Omental fat pad (tissue), 4 donors: ENCODE results near the gene PRPSAP1. TPM values are rescaled to one million over a fixed set of nuclear protein-coding genes. Genes with fewer than 3 reads are reported as not detected.

Experiments used
- ATAC-seq: fragments of 150-250 bp; one replicate; pipeline ENCODE4 v1.9.1; 2016; ENCODE audit warnings: mild to moderate bottlenecking, moderate library complexity; ENCODE audit not compliant: low FRiP score
- DNase-seq: peaks from one replicate; pipeline ENCODE4 v3.0.0-alpha.2; 2019; ENCODE audit warnings: low spot score
- total RNA-seq, 4 donors: library from RNA; depleted of rRNA; stranded (reverse); fragments of >200 nt; gene quantifications; one replicate each; pipeline ENCODE4 v1.1.0, GENCODE V29; 2016
- TF ChIP-seq, protein P1 (sequence below), 3 donors: fragments of 450-650 bp; IDR thresholded peaks; one replicate each; pipeline ENCODE4 v1.5.1; 2016 to 2017; ENCODE audit warnings: antibody characterized with exemption in 3 of 3, mild to moderate bottlenecking in 3 of 3, moderate library complexity in 2 of 3

PRPSAP1 gene
- total RNA-seq, 4 donors from 2014 or later, result 31.3 to 80.4 (median 53.7) TPM

DNA sequence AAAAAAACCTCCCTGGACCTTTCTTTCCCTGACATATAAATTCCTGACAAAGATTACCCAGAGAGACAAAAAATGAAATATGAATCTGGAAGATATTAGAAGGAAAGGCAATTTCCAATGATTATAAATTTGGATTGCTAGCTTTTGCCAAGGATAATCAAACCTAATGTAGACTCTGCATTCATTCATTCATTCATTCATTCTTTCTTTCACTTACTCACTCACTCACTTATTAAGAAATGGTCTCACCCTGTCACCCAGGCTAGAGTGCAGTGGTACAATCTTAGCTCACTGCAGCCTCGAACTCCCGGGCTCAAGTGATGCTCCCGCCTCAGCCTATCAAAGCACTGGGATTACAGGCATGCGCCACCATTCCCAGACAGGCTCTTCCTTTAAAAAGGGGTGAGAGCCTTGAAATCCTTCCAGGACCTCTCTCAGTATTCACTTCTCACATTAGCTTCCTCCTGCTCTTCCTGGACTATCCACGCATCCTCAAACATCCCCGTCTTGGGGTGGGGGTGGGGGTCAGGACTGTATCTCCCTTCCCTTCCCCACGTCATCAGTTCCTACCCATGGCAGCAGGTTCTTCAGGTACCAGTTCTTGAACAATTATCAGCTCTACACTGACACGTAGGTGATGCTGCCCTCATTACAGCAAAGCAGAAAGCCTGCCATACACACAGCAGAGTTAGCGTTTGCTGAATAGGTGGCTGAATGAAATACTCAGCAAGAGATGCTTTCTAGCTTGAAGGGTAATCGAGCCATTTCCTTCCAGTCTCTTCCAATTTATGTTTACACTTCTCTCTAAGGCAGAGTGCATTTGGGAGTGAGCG, 19.8 kb downstream of the PRPSAP1 start:
- ATAC-seq (no peak), DNase-seq (no peak)
- TF ChIP-seq, protein P1, sequence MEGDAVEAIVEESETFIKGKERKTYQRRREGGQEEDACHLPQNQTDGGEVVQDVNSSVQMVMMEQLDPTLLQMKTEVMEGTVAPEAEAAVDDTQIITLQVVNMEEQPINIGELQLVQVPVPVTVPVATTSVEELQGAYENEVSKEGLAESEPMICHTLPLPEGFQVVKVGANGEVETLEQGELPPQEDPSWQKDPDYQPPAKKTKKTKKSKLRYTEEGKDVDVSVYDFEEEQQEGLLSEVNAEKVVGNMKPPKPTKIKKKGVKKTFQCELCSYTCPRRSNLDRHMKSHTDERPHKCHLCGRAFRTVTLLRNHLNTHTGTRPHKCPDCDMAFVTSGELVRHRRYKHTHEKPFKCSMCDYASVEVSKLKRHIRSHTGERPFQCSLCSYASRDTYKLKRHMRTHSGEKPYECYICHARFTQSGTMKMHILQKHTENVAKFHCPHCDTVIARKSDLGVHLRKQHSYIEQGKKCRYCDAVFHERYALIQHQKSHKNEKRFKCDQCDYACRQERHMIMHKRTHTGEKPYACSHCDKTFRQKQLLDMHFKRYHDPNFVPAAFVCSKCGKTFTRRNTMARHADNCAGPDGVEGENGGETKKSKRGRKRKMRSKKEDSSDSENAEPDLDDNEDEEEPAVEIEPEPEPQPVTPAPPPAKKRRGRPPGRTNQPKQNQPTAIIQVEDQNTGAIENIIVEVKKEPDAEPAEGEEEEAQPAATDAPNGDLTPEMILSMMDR (IDR thresholded peaks at IDR 0.05), result no peak

DNA sequence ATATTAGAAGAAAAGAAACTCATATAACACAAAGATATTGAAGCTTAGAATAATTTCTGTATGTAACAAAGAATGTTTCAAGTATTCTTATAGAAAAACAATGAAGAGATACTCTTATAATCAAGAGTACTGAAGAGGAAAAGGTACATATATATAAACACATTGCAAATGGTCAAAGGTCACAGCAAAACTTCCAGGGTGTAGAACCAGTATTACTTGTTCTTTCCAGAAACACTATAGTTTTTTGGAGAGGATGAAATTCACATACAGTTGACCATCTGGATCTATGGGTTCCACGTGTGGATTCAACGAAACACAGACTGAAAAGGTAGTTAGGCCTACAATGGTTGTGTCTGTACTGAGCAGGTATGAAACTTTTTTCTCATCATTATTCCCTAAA, 22.6 kb downstream of the PRPSAP1 start:
- ATAC-seq, result no peak
- no peak for DNase-seq
- TF ChIP-seq, protein P1 (IDR thresholded peaks at IDR 0.05), result no peak

DNA sequence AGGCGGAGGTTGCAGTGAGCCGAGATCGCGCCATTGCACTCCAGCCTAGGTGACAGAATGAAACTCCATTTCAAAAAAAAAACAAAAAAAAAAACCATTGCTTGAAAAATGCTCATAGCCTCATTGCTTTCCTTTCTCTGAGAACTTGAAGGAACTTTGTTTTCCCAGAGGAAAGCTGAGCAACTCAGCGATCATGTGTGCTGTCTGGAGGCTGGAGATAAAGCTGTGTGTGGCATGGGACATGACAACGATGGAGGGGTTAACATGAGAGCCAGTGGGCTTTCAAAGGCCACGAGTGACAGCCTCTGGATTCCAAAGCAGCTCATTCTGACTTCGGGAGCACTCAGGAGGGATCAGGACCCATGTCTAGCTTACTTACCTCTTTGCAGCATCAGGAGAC, 24.1 kb downstream of the PRPSAP1 start:
- ATAC-seq (no peak), DNase-seq (no peak)
- TF ChIP-seq, protein P1 (IDR thresholded peaks at IDR 0.05), result no peak

DNA sequence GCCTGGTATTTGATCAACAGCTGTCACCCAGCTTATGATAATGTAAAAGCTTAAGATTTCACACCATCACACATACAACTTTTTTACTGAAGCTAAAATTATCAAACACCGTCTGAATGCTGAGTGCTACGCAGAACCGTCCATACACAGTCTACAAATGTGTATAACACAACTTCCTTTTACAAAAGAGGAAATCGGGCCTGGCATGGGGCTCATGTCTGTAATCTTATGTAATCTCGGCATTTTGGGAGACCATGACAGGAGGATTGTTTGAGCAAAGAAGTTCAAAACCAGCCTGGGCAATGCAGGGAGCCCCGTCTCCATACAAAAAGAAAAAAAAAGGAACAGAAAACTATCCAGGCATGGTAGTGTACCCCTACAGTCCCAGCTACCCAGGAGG, 26.0 kb downstream of the PRPSAP1 start:
- ATAC-seq, result no peak
- DNase-seq, result no peak
- TF ChIP-seq, protein P1 (IDR thresholded peaks at IDR 0.05), result no peak

DNA sequence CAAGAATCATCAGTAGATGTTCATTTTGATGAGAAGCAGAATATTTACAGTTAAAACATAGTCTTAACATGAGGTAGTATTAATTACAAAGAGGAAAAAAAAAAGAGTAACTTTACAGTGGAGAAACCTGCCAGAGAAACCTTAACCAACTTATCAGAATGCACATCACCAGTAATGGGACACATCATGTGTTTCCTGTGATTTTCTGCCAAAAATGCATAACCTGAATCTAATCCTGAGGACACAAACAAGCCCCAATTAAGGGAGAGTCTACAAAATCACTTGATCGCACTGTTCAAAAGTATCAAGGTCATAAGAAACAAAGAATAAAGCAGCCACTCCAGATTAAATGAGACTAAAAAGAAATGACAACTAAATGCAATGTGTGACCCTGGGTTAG, 27.4 kb downstream of the PRPSAP1 start:
- DNase-seq, result no peak
- TF ChIP-seq, protein P1 (IDR thresholded peaks at IDR 0.05), result no peak
- ATAC-seq, result no peak

DNA sequence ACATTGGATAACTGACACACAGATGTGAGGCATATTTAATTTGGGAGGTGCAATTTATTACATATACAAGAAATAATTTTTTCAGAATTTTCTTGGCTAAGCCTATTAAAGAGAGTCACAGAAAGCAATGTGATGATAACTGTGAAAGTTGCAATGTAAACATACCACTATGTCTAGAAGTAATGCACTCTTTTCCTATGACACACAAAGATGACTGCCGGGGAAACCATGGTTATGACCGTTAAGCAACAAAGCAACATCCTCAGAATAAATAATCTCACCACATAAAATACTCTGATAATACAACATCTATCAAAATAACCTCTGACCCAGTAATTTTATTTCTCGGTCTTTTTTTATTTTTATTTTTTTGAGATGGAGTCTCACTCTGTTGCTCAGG, 35.1 kb downstream of the PRPSAP1 start:
- ATAC-seq (no peak), DNase-seq (no peak)
- TF ChIP-seq, protein P1 (IDR thresholded peaks at IDR 0.05), result no peak

DNA sequence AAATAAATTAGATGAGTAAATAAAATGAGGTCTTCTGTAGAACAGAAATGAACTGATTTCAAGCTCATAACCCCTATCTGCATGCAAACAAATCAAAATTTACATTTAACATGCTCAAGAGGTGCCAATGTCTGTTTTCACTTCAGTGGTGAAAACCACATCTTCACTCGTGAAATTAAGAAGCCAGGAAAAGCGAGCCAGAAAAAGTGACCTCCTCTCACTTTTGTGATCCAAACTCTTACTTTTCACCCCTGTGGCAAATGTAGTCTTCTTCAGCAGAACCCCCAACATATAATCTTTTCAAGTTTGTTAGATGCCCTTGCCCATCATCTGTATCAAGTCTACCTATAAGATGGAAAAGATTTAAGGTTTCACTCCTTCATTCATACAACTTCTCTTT, 36.2 kb downstream of the PRPSAP1 start:
- DNase-seq (no peak), ATAC-seq (no peak)
- TF ChIP-seq, protein P1 (IDR thresholded peaks at IDR 0.05), result no peak
